Urothelium cell line (cell line): ENCODE data around the gene RERG.

Experiments
- DNase-seq: peaks from one replicate; pipeline ENCODE4 v3.0.0; 2011; ENCODE audit warnings: low spot score, mixed read lengths
- FAIRE-seq: peaks from 2 replicates; lab custom pipeline; 2011; peaks lifted over from hg19 to GRCh38; lab: Jason Lieb, UNC

Gene RERG

GRCh38 chr12:15193946-15194345, 27.3 kb downstream of the RERG start:
- no peak for FAIRE-seq
- DNase-seq: no peak

GRCh38 chr12:15192720-15193119, 28.5 kb downstream of the RERG start:
- FAIRE-seq: no peak
- no peak for DNase-seq

- DNase-seq (no peak), FAIRE-seq (no peak)
Measured at GRCh38 chr12:15188127-15188526, 33.1 kb downstream of the RERG start.

- no peak for DNase-seq
- FAIRE-seq: no peak
Measured at GRCh38 chr12:15186597-15186996, 34.6 kb downstream of the RERG start.

- DNase-seq (no peak), FAIRE-seq (no peak)
Measured at GRCh38 chr12:15184484-15184883, 36.7 kb downstream of the RERG start.

- no peak for DNase-seq
- FAIRE-seq: no peak
Measured at GRCh38 chr12:15183821-15184220, 37.4 kb downstream of the RERG start.

GRCh38 chr12:15181017-15181683, 40.1 kb downstream of the RERG start:
- DNase-seq (no peak), FAIRE-seq (no peak)

- FAIRE-seq: no peak
- DNase-seq: no peak
Measured at GRCh38 chr12:15180325-15180724, 40.9 kb downstream of the RERG start.

GRCh38 chr12:15179672-15180071, 41.5 kb downstream of the RERG start:
- DNase-seq: no peak

GRCh38 chr12:15173142-15173541, 48.1 kb downstream of the RERG start:
- FAIRE-seq: no peak
- DNase-seq: no peak

More at GRCh38 chr12:15179672-15180071, 41.5 kb downstream of the RERG start:
- FAIRE-seq: no peak

- DNase-seq: no peak
- peak; percentile 42 for FAIRE-seq
Measured at GRCh38 chr12:15172060-15172822, 49.0 kb downstream of the RERG start.

- no peak for FAIRE-seq
- DNase-seq: no peak
Measured at GRCh38 chr12:15171012-15171655, 50.1 kb downstream of the RERG start.

GRCh38 chr12:15168026-15168678, 53.1 kb downstream of the RERG start:
- FAIRE-seq: no peak
- no peak for DNase-seq

GRCh38 chr12:15165012-15165659, 56.1 kb downstream of the RERG start:
- FAIRE-seq: no peak

GRCh38 chr12:15163030-15163976, 57.9 kb downstream of the RERG start:
- no peak for DNase-seq
- no peak for FAIRE-seq

More at GRCh38 chr12:15165012-15165659, 56.1 kb downstream of the RERG start:
- DNase-seq: no peak

GRCh38 chr12:15158083-15158482, 63.1 kb downstream of the RERG start:
- DNase-seq: no peak
- no peak for FAIRE-seq

- FAIRE-seq: no peak
Measured at GRCh38 chr12:15157269-15157671, 63.9 kb downstream of the RERG start.

GRCh38 chr12:15155271-15155670, 65.9 kb downstream of the RERG start:
- peak; percentile 19 for DNase-seq
- no peak for FAIRE-seq

More at GRCh38 chr12:15157269-15157671, 63.9 kb downstream of the RERG start:
- no peak for DNase-seq

GRCh38 chr12:15154103-15154502, 67.1 kb downstream of the RERG start:
- no peak for FAIRE-seq
- no peak for DNase-seq

GRCh38 chr12:15152868-15153267, 68.3 kb downstream of the RERG start:
- FAIRE-seq (no peak), DNase-seq (peak; percentile 50)
